ENCODE measurements around the gene POP7.
"Not testable (repeated sequence)": the region's sequence is repeated elsewhere in the genome, so short reads cannot be mapped to it uniquely, and the experiment has no call there.

POP7 gene

GRCh38 chr7:100714725-100715124 is 8.8 kb downstream of the POP7 start:
- H3K4me2 ChIP-seq, result no peak overlapping the region
- H2AFZ ChIP-seq (ENCODE audit: low read depth), result no peak overlapping the region
- peaks cover 27% of the 10 kb centered on the region for H3K27me3 ChIP-seq (ENCODE audit: insufficient read depth, low read depth)
- no peak overlapping the region for H3K27ac ChIP-seq
- H3K4me3 ChIP-seq (IDR thresholded peaks at IDR 0.05; ENCODE audit: insufficient read depth, low read depth, low read length), result no peak overlapping the region
- no peaks in the 10 kb centered on the region for H4K20me1 ChIP-seq (ENCODE audit: insufficient read depth)
- no peak for TF ChIP-seq CTCF (conservative IDR thresholded peaks at IDR 0.05; ENCODE audit: low read depth, low read length)
- no peak overlapping the region for H3K9ac ChIP-seq
- no peaks in the 10 kb centered on the region for H3K4me1 ChIP-seq (ENCODE audit: low read depth, poor library complexity, severe bottlenecking)
- H3K79me2 ChIP-seq (ENCODE audit: insufficient read depth, low read depth), result no peaks in the 10 kb centered on the region
- H3K36me3 ChIP-seq (ENCODE audit: insufficient read depth), result no peaks in the 10 kb centered on the region

GRCh38 chr7:100717073-100717472 is 11.2 kb downstream of the POP7 start:
- H3K36me3 ChIP-seq (ENCODE audit: insufficient read depth); H2AFZ ChIP-seq (ENCODE audit: low read depth); H4K20me1 ChIP-seq (ENCODE audit: insufficient read depth); H3K4me2 ChIP-seq; H3K4me3 ChIP-seq (IDR thresholded peaks at IDR 0.05; ENCODE audit: insufficient read depth, low read depth, low read length); H3K9ac ChIP-seq; H3K4me1 ChIP-seq (ENCODE audit: low read depth, poor library complexity, severe bottlenecking); H3K79me2 ChIP-seq (ENCODE audit: insufficient read depth, low read depth); H3K27ac ChIP-seq: not testable (repeated sequence)
- peaks cover 42% of the 10 kb centered on the region for H3K27me3 ChIP-seq (ENCODE audit: insufficient read depth, low read depth)

- H3K4me3 ChIP-seq (IDR thresholded peaks at IDR 0.05; ENCODE audit: insufficient read depth, low read depth, low read length), result no peak overlapping the region
- no peak overlapping the region for H3K4me2 ChIP-seq
- no peaks in the 10 kb centered on the region for H3K36me3 ChIP-seq (ENCODE audit: insufficient read depth)
- H3K79me2 ChIP-seq (ENCODE audit: insufficient read depth, low read depth), result no peaks in the 10 kb centered on the region
- H3K9ac ChIP-seq, result no peak overlapping the region
- H4K20me1 ChIP-seq (ENCODE audit: insufficient read depth), result no peaks in the 10 kb centered on the region
- H3K4me1 ChIP-seq (ENCODE audit: low read depth, poor library complexity, severe bottlenecking), result no peaks in the 10 kb centered on the region
- H3K27ac ChIP-seq, result no peak overlapping the region
- TF ChIP-seq CTCF (conservative IDR thresholded peaks at IDR 0.05; ENCODE audit: low read depth, low read length), result no peak
- peaks cover 69% of the 10 kb centered on the region for H3K27me3 ChIP-seq (ENCODE audit: insufficient read depth, low read depth)
- no peak overlapping the region for H2AFZ ChIP-seq (ENCODE audit: low read depth)
Measured at GRCh38 chr7:100719523-100720278, 13.8 kb downstream of the POP7 start.

DNA sequence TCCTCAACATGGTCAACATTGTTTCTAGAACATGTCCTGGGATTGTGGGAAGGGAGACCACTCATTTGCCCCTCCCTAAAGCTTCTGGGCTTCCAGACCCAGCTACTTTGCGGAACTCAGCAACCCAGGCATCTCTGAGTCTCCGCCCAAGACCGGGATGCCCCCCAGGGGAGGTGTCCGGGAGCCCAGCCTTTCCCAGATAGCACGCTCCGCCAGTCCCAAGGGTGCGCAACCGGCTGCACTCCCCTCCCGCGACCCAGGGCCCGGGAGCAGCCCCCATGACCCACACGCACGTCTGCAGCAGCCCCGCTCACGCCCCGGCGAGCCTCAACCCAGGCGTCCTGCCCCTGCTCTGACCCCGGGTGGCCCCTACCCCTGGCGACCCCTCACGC is 14.4 kb downstream of the POP7 start, which contains the start of gene EPO:
EPO (plus strand) TSS at position 190 of the 392 bp plus-strand sequence. CDS start 513 bp downstream, outside the sequence.
- H3K27me3 ChIP-seq (ENCODE audit: insufficient read depth, low read depth), result peaks cover 73% of the 10 kb centered on the region
- no peak within 1 kb of the TSS for H3K9ac ChIP-seq
- H3K27ac ChIP-seq, result no peak within 1 kb of the TSS
- H2AFZ ChIP-seq (ENCODE audit: low read depth), result no peak within 1 kb of the TSS
- no peaks in the 10 kb centered on the region for H3K4me1 ChIP-seq (ENCODE audit: low read depth, poor library complexity, severe bottlenecking)
- H3K4me3 ChIP-seq (IDR thresholded peaks at IDR 0.05; ENCODE audit: insufficient read depth, low read depth, low read length), result no peak within 1 kb of the TSS
- no peak for TF ChIP-seq CTCF (conservative IDR thresholded peaks at IDR 0.05; ENCODE audit: low read depth, low read length)
- H4K20me1 ChIP-seq (ENCODE audit: insufficient read depth), result no peaks in the 10 kb centered on the region
- no peaks in the 10 kb centered on the region for H3K79me2 ChIP-seq (ENCODE audit: insufficient read depth, low read depth)
- H3K36me3 ChIP-seq (ENCODE audit: insufficient read depth), result no peaks in the 10 kb centered on the region
- H3K4me2 ChIP-seq, result no peak within 1 kb of the TSS
